ENCODE results near the gene SHKBP1. TPM values are rescaled to one million over a fixed set of nuclear protein-coding genes. Genes with fewer than 3 reads are reported as not detected.

Gene SHKBP1
- total and polyA plus RNA-seq, 9 of the 15 experiments (the other 6 are each of a cell fraction or from before 2014, with no cell fraction given) = 1.2 to 58.1 (median 22.3) TPM

GRCh38 chr19:40599331-40599901 is 22.7 kb downstream of the SHKBP1 start (continued):
- TF ChIP-seq CTCFL (IDR thresholded peaks at IDR 0.05; ENCODE audit: borderline replicate concordance, insufficient read depth, low read depth, low read length, poor library complexity, severe bottlenecking) (no peak), ILK (tag; IDR thresholded peaks at IDR 0.05; ENCODE audit: borderline replicate concordance, low read depth) (no peak), ZNF24 (IDR thresholded peaks at IDR 0.05) (no peak), KDM1A (IDR thresholded peaks at IDR 0.05) (peak in 1 of 2 experiments; percentile 10; a peak in 2 of 4 replicates), YBX1 (IDR thresholded peaks at IDR 0.05) (peak; percentile 18; the same call in 1 of the 2 replicates), HDAC6 (IDR thresholded peaks at IDR 0.05; ENCODE audit: low read depth, low read length) (no peak), ZNF224 (CRISPR knock-in tag; IDR thresholded peaks at IDR 0.05) (no peak), ID3 (CRISPR knock-in tag; IDR thresholded peaks at IDR 0.05) (no peak), ID3 (tag; IDR thresholded peaks at IDR 0.05) (no peak), ARID1B (IDR thresholded peaks at IDR 0.05) (peak; percentile 45; the same call in 1 of the 2 replicates), POLR2B (IDR thresholded peaks at IDR 0.05; ENCODE audit: low read depth, partially characterized antibody) (no peak), NCOA4 (IDR thresholded peaks at IDR 0.05; ENCODE audit: partially characterized antibody) (peak; percentile 60), ZBTB26 (CRISPR knock-in tag; IDR thresholded peaks at IDR 0.05) (peak; percentile 88; the same call in 1 of the 2 replicates), ZNF561 (CRISPR knock-in tag; conservative IDR thresholded peaks at IDR 0.05) (no peak), RBBP5 (IDR thresholded peaks at IDR 0.05; ENCODE audit: borderline replicate concordance, insufficient read depth, low read length, poor library complexity, severe bottlenecking) (no peak), CBX5 (IDR thresholded peaks at IDR 0.05; ENCODE audit: borderline replicate concordance, low read depth) (no peak), NR2F6 (CRISPR knock-in tag; IDR thresholded peaks at IDR 0.05) (no peak), ATF7 (IDR thresholded peaks at IDR 0.05) (no peak), PHF8 (IDR thresholded peaks at IDR 0.05; ENCODE audit: borderline replicate concordance, low read length) (no peak), KLF10 (CRISPR knock-in tag; IDR thresholded peaks at IDR 0.05) (no peak), IFI16 (CRISPR knock-in tag; IDR thresholded peaks at IDR 0.05) (no peak), GABPA (tag; conservative IDR thresholded peaks at IDR 0.05; ENCODE audit: low read depth) (no peak), ARHGAP35 (IDR thresholded peaks at IDR 0.05; ENCODE audit: partially characterized antibody) (peak; percentile 16), IRF9 (tag; IDR thresholded peaks at IDR 0.05) (no peak), LARP7 (IDR thresholded peaks at IDR 0.05) (peak; percentile 58; the same call in 1 of the 2 replicates), ZNF263 (CRISPR knock-in tag; IDR thresholded peaks at IDR 0.05; ENCODE audit: borderline replicate concordance) (peak; percentile 46; the same call in 1 of the 2 replicates), KLF6 (CRISPR knock-in tag; IDR thresholded peaks at IDR 0.05; ENCODE audit: borderline replicate concordance) (no peak)

All from K562 (cell line).